Activated T-helper 2 cell treated with anti-CD3 and anti-CD28 coated beads, Interferon-gamma antibody, Interleukin-2, Interleukin-4, amounts not matched to agents 10 μg/mL and 5 μg/mL and 100 μg/mL, durations not matched to agents 14 hours and 24 hours and 36 hours (primary cell): ENCODE results near the gene SRRD. TPM values are rescaled to one million over a fixed set of nuclear protein-coding genes. Genes with fewer than 3 reads are reported as not detected.

Source experiments
- DNase-seq: peaks from one replicate; pipeline ENCODE4 v3.0.0; 2021; ENCODE audit warnings: low spot score
- H3K27ac Mint-ChIP-seq: one replicate; pipeline ENCODE4 v1.8.0; 2021; ENCODE audit warnings: mixed read lengths
- H3K27me3 Mint-ChIP-seq: one replicate; pipeline ENCODE4 v1.8.0; 2021; ENCODE audit warnings: low read depth, mixed read lengths
- H3K36me3 Mint-ChIP-seq: one replicate; pipeline ENCODE4 v1.8.0; 2021; ENCODE audit warnings: low read depth, mixed read lengths
- H3K4me1 Mint-ChIP-seq: one replicate; pipeline ENCODE4 v1.8.0; 2021; ENCODE audit warnings: low read depth, mixed read lengths
- H3K4me3 Mint-ChIP-seq: one replicate; pipeline ENCODE4 v1.8.0; 2021; ENCODE audit warnings: low read depth, mild to moderate bottlenecking, moderate library complexity, mixed read lengths
- H3K9me3 Mint-ChIP-seq: one replicate; pipeline ENCODE4 v1.8.0; 2021; ENCODE audit warnings: mixed read lengths
- intact Hi-C: fragments of 100-400 bp; cut with micrococcal nuclease; formaldehyde crosslinking; loops from one replicate; pipeline ENCODE4 v1.15.1; 2023
- total RNA-seq: library from RNA; stranded (reverse); gene quantifications from 2 replicates; pipeline ENCODE4 v1.2.3, GENCODE V29; 2022

The SRRD gene
- total RNA-seq, 1 donor from 2014 or later: 21.6 TPM

GRCh38 chr22:26492220-26492619, 8.5 kb downstream of the SRRD start:
- Mint-ChIP-seq H3K27me3 (no peaks in the 10 kb centered on the region), H3K9me3 (no peaks in the 10 kb centered on the region), H3K4me1 (no peaks in the 10 kb centered on the region), H3K4me3 (no peak overlapping the region), H3K36me3 (peaks cover 75% of the 10 kb centered on the region), H3K27ac (no peak overlapping the region)
- intact Hi-C loops: no loop called here
- DNase-seq: no peak

GRCh38 chr22:26494506-26494905, 10.8 kb downstream of the SRRD start:
- intact Hi-C loops: no loop called here
- Mint-ChIP-seq H3K36me3 (peaks cover 71% of the 10 kb centered on the region), H3K27me3 (no peaks in the 10 kb centered on the region), H3K4me3 (no peak overlapping the region), H3K9me3 (no peaks in the 10 kb centered on the region), H3K4me1 (no peaks in the 10 kb centered on the region), H3K27ac (no peak overlapping the region)
- DNase-seq: no peak

GRCh38 chr22:26496456-26496855, 12.8 kb downstream of the SRRD start:
- no peak overlapping the region for H3K4me3 Mint-ChIP-seq
- intact Hi-C loops: no loop called here
- no peak overlapping the region for H3K27ac Mint-ChIP-seq
- H3K4me1 Mint-ChIP-seq: no peaks in the 10 kb centered on the region
- no peak for DNase-seq
- peaks cover 74% of the 10 kb centered on the region for H3K36me3 Mint-ChIP-seq
- no peaks in the 10 kb centered on the region for H3K9me3 Mint-ChIP-seq
- H3K27me3 Mint-ChIP-seq: no peaks in the 10 kb centered on the region

GRCh38 chr22:26499188-26499703, 15.6 kb downstream of the SRRD start:
- no peak for DNase-seq
- H3K27ac Mint-ChIP-seq: no peak overlapping the region
- H3K4me3 Mint-ChIP-seq: no peak overlapping the region
- H3K36me3 Mint-ChIP-seq: peaks cover 74% of the 10 kb centered on the region
- H3K27me3 Mint-ChIP-seq: no peaks in the 10 kb centered on the region
- H3K9me3 Mint-ChIP-seq: no peaks in the 10 kb centered on the region
- H3K4me1 Mint-ChIP-seq: peaks cover 17% of the 10 kb centered on the region
- intact Hi-C loops: no loop called here

GRCh38 chr22:26501996-26502395, 18.3 kb downstream of the SRRD start:
- peaks cover 77% of the 10 kb centered on the region for H3K36me3 Mint-ChIP-seq

GRCh38 chr22:26502688-26503561, 19.2 kb downstream of the SRRD start:
- peaks cover 24% of the 10 kb centered on the region for H3K4me1 Mint-ChIP-seq
- peaks cover 71% of the 10 kb centered on the region for H3K36me3 Mint-ChIP-seq
- DNase-seq: peak; percentile 69
- intact Hi-C loops: no loop called here
- H3K27me3 Mint-ChIP-seq: no peaks in the 10 kb centered on the region
- peak overlapping the region; percentile 67 for H3K27ac Mint-ChIP-seq
- no peaks in the 10 kb centered on the region for H3K9me3 Mint-ChIP-seq
- H3K4me3 Mint-ChIP-seq: no peak overlapping the region

More at GRCh38 chr22:26501996-26502395, 18.3 kb downstream of the SRRD start:
- H3K4me1 Mint-ChIP-seq: peaks cover 24% of the 10 kb centered on the region
- no peaks in the 10 kb centered on the region for H3K9me3 Mint-ChIP-seq
- DNase-seq: no peak
- no peaks in the 10 kb centered on the region for H3K27me3 Mint-ChIP-seq
- no peak overlapping the region for H3K4me3 Mint-ChIP-seq
- intact Hi-C loops: no loop called here
- no peak overlapping the region for H3K27ac Mint-ChIP-seq

GRCh38 chr22:26503758-26504157, 20.1 kb downstream of the SRRD start:
- DNase-seq: no peak
- no peak overlapping the region for H3K4me3 Mint-ChIP-seq
- H3K36me3 Mint-ChIP-seq: peaks cover 72% of the 10 kb centered on the region
- no peaks in the 10 kb centered on the region for H3K27me3 Mint-ChIP-seq
- no peaks in the 10 kb centered on the region for H3K9me3 Mint-ChIP-seq
- intact Hi-C loops: no loop called here
- peak overlapping the region; percentile 67 for H3K27ac Mint-ChIP-seq
- H3K4me1 Mint-ChIP-seq: peaks cover 24% of the 10 kb centered on the region

- DNase-seq: no peak
- Mint-ChIP-seq H3K9me3 (no peaks in the 10 kb centered on the region), H3K27me3 (no peaks in the 10 kb centered on the region), H3K27ac (no peak overlapping the region), H3K4me1 (peaks cover 33% of the 10 kb centered on the region), H3K36me3 (peaks cover 63% of the 10 kb centered on the region), H3K4me3 (no peak overlapping the region)
- intact Hi-C loops: no loop called here
Measured at GRCh38 chr22:26508148-26508547, 24.5 kb downstream of the SRRD start.

- peaks cover 33% of the 10 kb centered on the region for H3K36me3 Mint-ChIP-seq
Measured at GRCh38 chr22:26512149-26512793, 28.6 kb downstream of the SRRD start, which contains the start of gene TFIP11. Gene TFIP11, minus strand, starts transcription at chr22:26512473. Its CDS starts 2,201 bp downstream, at chr22:26510272.

GRCh38 chr22:26513838-26514237, 30.2 kb downstream of the SRRD start:
- peaks cover 27% of the 10 kb centered on the region for H3K4me1 Mint-ChIP-seq
- H3K36me3 Mint-ChIP-seq: peaks cover 25% of the 10 kb centered on the region
- no peak overlapping the region for H3K27ac Mint-ChIP-seq
- DNase-seq: no peak
- intact Hi-C loops: loop anchor here (2.0 to 5.0 kb wide), 3 partner anchors 31 to 159 kb away; partner anchors contain the start of genes HPS4, SRRD and TPST2
- peak overlapping the region; percentile 100 for H3K4me3 Mint-ChIP-seq
- no peaks in the 10 kb centered on the region for H3K27me3 Mint-ChIP-seq
- H3K9me3 Mint-ChIP-seq: no peaks in the 10 kb centered on the region

More at GRCh38 chr22:26512149-26512793, 28.6 kb downstream of the SRRD start, which contains the start of gene TFIP11:
- Mint-ChIP-seq H3K27me3 (no peaks in the 10 kb centered on the region), H3K9me3 (no peaks in the 10 kb centered on the region), H3K4me3 (peak within 1 kb of the TSS; percentile 100), H3K4me1 (peaks cover 27% of the 10 kb centered on the region), H3K27ac (peak within 1 kb of the TSS; percentile 97)
- intact Hi-C loops: loop anchor here (2.0 to 5.0 kb wide), 3 partner anchors 29 to 161 kb away; partner anchors contain the start of genes HPS4, SRRD and TPST2
- DNase-seq: peak; percentile 88

GRCh38 chr22:26514419-26515161, 30.9 kb downstream of the SRRD start:
- Mint-ChIP-seq H3K9me3 (no peaks in the 10 kb centered on the region), H3K4me1 (peaks cover 25% of the 10 kb centered on the region), H3K27ac (no peak overlapping the region), H3K4me3 (peak overlapping the region; percentile 61), H3K36me3 (peaks cover 17% of the 10 kb centered on the region), H3K27me3 (no peaks in the 10 kb centered on the region)
- DNase-seq: no peak
- intact Hi-C loops: loop anchor here (5.0 kb wide), 1 partner anchor 78 kb away; the partner anchor contains the start of gene TPST2

GRCh38 chr22:26515931-26516330, 32.3 kb downstream of the SRRD start:
- Mint-ChIP-seq H3K27ac (no peak overlapping the region), H3K4me1 (peaks cover 20% of the 10 kb centered on the region), H3K9me3 (no peaks in the 10 kb centered on the region), H3K36me3 (peaks cover 6% of the 10 kb centered on the region), H3K27me3 (no peaks in the 10 kb centered on the region), H3K4me3 (no peak overlapping the region)
- intact Hi-C loops: no loop called here
- no peak for DNase-seq
